K562 (cell line): ENCODE results near the gene IL10RB. TPM values are rescaled to one million over a fixed set of nuclear protein-coding genes. Genes with fewer than 3 reads are reported as not detected.
A peak's percentile ranks its signal among the peaks of the same experiment; 100 is the strongest.

Source experiments
- ATAC-seq: fragments of 200-7000 bp; cut with Tn5 transposase; 3 replicates; pipeline ENCODE4 v1.9.1; 2020; ENCODE audit warnings: moderate library complexity
- BruUV-seq: library from RNA; stranded (reverse); fragments of 400-500 nt; replicated peaks from 2 replicates; lab custom pipeline; 2021; lab: Mats Ljungman, UMichigan
- CTCF ChIA-PET: fragments of 300-600 bp; formaldehyde crosslinking; extraction: SDS; loops from one replicate; lab custom pipeline; 2021; ENCODE audit warnings: low intra/inter-chr PET ratio; lab: Yijun Ruan, JAX
- POLR2A ChIA-PET: fragments of 300-600, 350-650 bp; sonication (Branson Sonifier 250); formaldehyde crosslinking; extraction: SDS; loops from one replicate; lab custom pipeline; 2021; ENCODE audit warnings: antibody characterized with exemption, inconsistent platforms; lab: Yijun Ruan, JAX
- DNase-seq, 4 experiments: peaks; one replicate each; pipeline versions ENCODE4 v3.0.0 to v3.0.0-alpha.2; 2011 to 2018; ENCODE audit warnings: low spot score in 3 of 4, mixed read lengths in 3 of 4; ENCODE audit errors: extremely low read depth in 1 of 4
- FAIRE-seq: peaks from 2 replicates; lab custom pipeline; 2011; peaks lifted over from hg19 to GRCh38; lab: Jason Lieb, UNC
- H2AFZ ChIP-seq: 2 replicates; pipeline ENCODE4 v1.6.0; 2011; ENCODE audit warnings: low read depth, low read length, control low read depth, inconsistent platforms
- H3K27ac ChIP-seq: fragments of 200-600 bp; 3 replicates; pipeline ENCODE4 v1.8.0; 2011; ENCODE audit warnings: low read depth, mild to moderate bottlenecking, control low read depth, inconsistent platforms, low read length, moderate library complexity, mixed read lengths; ENCODE audit errors: extremely low read depth
- H3K27me3 ChIP-seq, 2 experiments: fragments of 300-600 bp in 1 of 2; 2 replicates in 1 of 2; 3 replicates in 1 of 2; pipeline versions ENCODE4 v1.6.0 to v1.8.0; 2011; ENCODE audit warnings: inconsistent platforms in 2 of 2, low read length in 2 of 2, mild to moderate bottlenecking in 1 of 2, mixed read lengths in 1 of 2, moderate library complexity in 1 of 2; ENCODE audit not compliant: control insufficient read depth in 2 of 2, insufficient read depth in 2 of 2
- H3K36me3 ChIP-seq: fragments of 300-600 bp; 3 replicates; pipeline ENCODE4 v1.8.0; 2011; ENCODE audit warnings: mild to moderate bottlenecking, low read length, inconsistent platforms; ENCODE audit not compliant: control insufficient read depth, insufficient read depth
- H3K4me1 ChIP-seq, 2 experiments: fragments of 200-600 bp in 1 of 2; replicated peaks in 1 of 2; 2 replicates in 1 of 2; 3 replicates in 1 of 2; pipeline versions ENCODE4 v1.5.1 to v1.8.0; 2011; ENCODE audit warnings: inconsistent platforms in 2 of 2, low read length in 2 of 2, mild to moderate bottlenecking in 1 of 2, mixed read lengths in 1 of 2, moderate library complexity in 1 of 2; ENCODE audit not compliant: control insufficient read depth in 2 of 2, insufficient read depth in 2 of 2
- H3K4me2 ChIP-seq: 2 replicates; pipeline ENCODE4 v1.6.1; 2011; ENCODE audit warnings: low read length, control low read depth, inconsistent platforms, mixed read lengths; ENCODE audit not compliant: insufficient read depth
- H3K4me3 ChIP-seq: fragments of 200-600 bp; sonication (generic), shearing (Covaris generic); 2 replicates; pipeline ENCODE4 v1.5.1; 2016; ENCODE audit warnings: control low read depth, inconsistent platforms
- H3K79me2 ChIP-seq: fragments of 200-600 bp; 3 replicates; pipeline ENCODE4 v1.8.0; 2011; ENCODE audit warnings: low read length, inconsistent platforms; ENCODE audit not compliant: control insufficient read depth, insufficient read depth
- H3K9ac ChIP-seq, 2 experiments: 2 replicates each; pipeline versions ENCODE4 v1.6.0 to v1.6.1; 2011; ENCODE audit warnings: low read depth in 2 of 2, low read length in 2 of 2, control low read depth in 1 of 2, inconsistent platforms in 1 of 2, mild to moderate bottlenecking in 1 of 2, mixed read lengths in 1 of 2; ENCODE audit not compliant: insufficient read depth in 1 of 2
- H3K9me1 ChIP-seq: one replicate; pipeline ENCODE4 v1.6.0; 2011; ENCODE audit warnings: inconsistent platforms, mild to moderate bottlenecking, low read length, moderate library complexity; ENCODE audit not compliant: control insufficient read depth, insufficient read depth
- H3K9me3 ChIP-seq: replicated peaks from 2 replicates; pipeline ENCODE4 v1.5.1; 2011; ENCODE audit warnings: low read depth, low read length, inconsistent platforms; ENCODE audit not compliant: control insufficient read depth, insufficient read depth
- H4K20me1 ChIP-seq: replicated peaks from 2 replicates; pipeline ENCODE4 v1.6.1; 2011; ENCODE audit warnings: low read length, inconsistent platforms, mixed read lengths; ENCODE audit not compliant: control insufficient read depth, insufficient read depth
- BMI1 ChIP-seq: fragments of 150-350 bp; IDR thresholded peaks from 2 replicates; pipeline ENCODE4 v1.6.1; 2014; ENCODE audit warnings: low read length
- CEBPG ChIP-seq, 3 experiments: fragments of 200-800 bp in 1 of 3; sonication (Bioruptor generic) in 1 of 3; sonication (generic) in 1 of 3; formaldehyde crosslinking in 1 of 3; IDR thresholded peaks in 2 of 3; conservative IDR thresholded peaks in 1 of 3; 2 replicates each; pipeline versions ENCODE4 v1.6.1 to v1.8.0; 2016 to 2022; ENCODE audit warnings: missing compliant biosample characterization in 2 of 3, missing genetic modification characterization in 2 of 3, mild to moderate bottlenecking in 1 of 3, missing genetic modification reagents in 1 of 3
- FOXK1 ChIP-seq: sonication (generic); formaldehyde crosslinking; IDR thresholded peaks from 2 replicates; pipeline ENCODE4 v1.8.0; 2022; ENCODE audit warnings: missing genetic modification reagents, mild to moderate bottlenecking, borderline replicate concordance
- LCOR ChIP-seq: sonication (generic); formaldehyde crosslinking; IDR thresholded peaks from 2 replicates; pipeline ENCODE4 v1.8.0; 2022; ENCODE audit warnings: mild to moderate bottlenecking, missing genetic modification reagents
- ZNF717 ChIP-seq: fragments of 250-450 bp; sonication (Bioruptor Pico); IDR thresholded peaks from 2 replicates; pipeline ENCODE4 v1.5.0; 2021
- WGBS: fragments of 100-300 bp; shearing (Covaris generic); methylation state at CpG from one replicate; pipeline ENCODE4 v1.1.6; 2016; ENCODE audit warnings: low coverage, mixed read lengths; ENCODE audit not compliant: insufficient coverage; ENCODE audit errors: missing lambda C conversion rate; 5-methylcytosine and 5-hydroxymethylcytosine counted together
- in situ Hi-C: fragments of 300-500 bp; cut with MboI; formaldehyde crosslinking; loops from 4 replicates; pipeline ENCODE4 v1.15.0; 2018; ENCODE audit warnings: inconsistent platforms, mixed read lengths
- intact Hi-C: fragments of 100-400 bp; cut with micrococcal nuclease; formaldehyde crosslinking; loops from 2 replicates; pipeline ENCODE4 v1.14.2; 2022
- polyA plus RNA-seq, 8 experiments: library from polyadenylated mRNA; depleted of rRNA in 4 of 8; stranded (reverse) in 5 of 8; unstranded in 3 of 8; fragments of >200 nt; fragmentation: Nextera tagmentation in 2 of 8; fragmentation: Illumina TruSeq in 1 of 8; extraction: Ambion mirVana in 2 of 8; extraction: Trizol in 1 of 8; gene quantifications; 2 replicates each; pipeline versions ENCODE4 v1.2.1 to v1.2.3, GENCODE V29; 2011 to 2014; ENCODE audit warnings: inconsistent platforms in 1 of 8, missing spikeins in 1 of 8
- total RNA-seq, 7 experiments: library from RNA; depleted of rRNA in 6 of 7; stranded (reverse); fragments of >200 nt in 6 of 7; fragmentation: Illumina TruSeq in 2 of 7; extraction: Trizol in 2 of 7; gene quantifications; 2 replicates each; pipeline versions ENCODE4 v1.2.1 to v1.2.3, GENCODE V29; 2011 to 2021; ENCODE audit warnings: low replicate concordance in 1 of 7
- TF ChIP-seq, protein P1 (sequence below), 2 experiments: fragments of 450-650 bp in 1 of 2; sonication (generic) in 1 of 2; formaldehyde crosslinking in 1 of 2; IDR thresholded peaks in 1 of 2; conservative IDR thresholded peaks in 1 of 2; 2 replicates each; pipeline versions ENCODE4 v1.6.1 to v1.8.1; 2016 to 2023; ENCODE audit warnings: mild to moderate bottlenecking in 2 of 2, moderate library complexity in 2 of 2, inconsistent platforms in 1 of 2, missing genetic modification reagents in 1 of 2

The IL10RB gene
- total and polyA plus RNA-seq, 9 of the 15 experiments (the other 6 are each of a cell fraction or from before 2014, with no cell fraction given), result 10.9 to 33.8 (median 23.0) TPM

- Histone ChIP-seq H3K9me3 (no peaks in the 10 kb centered on the region), H3K9me1 (no peaks in the 10 kb centered on the region), H3K4me2 (no peak overlapping the region), H3K27ac (no peak overlapping the region), H2AFZ (no peak overlapping the region), H3K4me3 (no peak overlapping the region), H4K20me1 (no peaks in the 10 kb centered on the region)
- intact Hi-C loops, result no loop called here
- TF ChIP-seq FOXK1 (CRISPR knock-in tag) (no peak), ZNF717 (CRISPR knock-in tag) (no peak), CEBPG (CRISPR knock-in tag; IDR thresholded peaks at IDR 0.05) (peak; percentile 11; the same call in 1 of the 2 replicates), CEBPG (tag; conservative IDR thresholded peaks at IDR 0.05 in 1 of 2, IDR thresholded peaks at IDR 0.05 in 1 of 2) (peak; percentile 41 to 85; a peak in 2 of 4 replicates), LCOR (CRISPR knock-in tag) (0 out of 2 replicates have a peak, but pooled peaks have one; percentile 37), BMI1 (no peak)
- TF ChIP-seq, protein P1, sequence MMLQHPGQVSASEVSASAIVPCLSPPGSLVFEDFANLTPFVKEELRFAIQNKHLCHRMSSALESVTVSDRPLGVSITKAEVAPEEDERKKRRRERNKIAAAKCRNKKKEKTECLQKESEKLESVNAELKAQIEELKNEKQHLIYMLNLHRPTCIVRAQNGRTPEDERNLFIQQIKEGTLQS (IDR thresholded peaks at IDR 0.05), result peak; percentile 73
- TF ChIP-seq, protein P1 (CRISPR knock-in tag; conservative IDR thresholded peaks at IDR 0.05), result no peak
- TF ChIP-seq, all 486 proteins: peak for 3
- in situ Hi-C loops, result no loop called here
- Histone ChIP-seq H3K27me3 (no peaks in the 10 kb centered on the region), H3K36me3 (peaks cover 51% of the 10 kb centered on the region), H3K79me2 (0 out of 3 replicates have a peak, but pooled peaks cover 3% of the 10 kb centered on the region), H3K4me1 (no peaks in the 10 kb centered on the region), H3K9ac (no peak overlapping the region)
- FAIRE-seq, result no peak
- BruUV-seq, result no TSS peak
- ChIA-PET CTCF (no interaction called here), POLR2A (interaction anchor here (0.8 to 1.7 kb wide), 4 partner anchors 16 to 575 kb away, joined by 3 read pairs; no protein-coding TSS in a partner anchor)
- ATAC-seq, result no peak
- WGBS, result 59% methylated on average over 2 of the region's 2 CpGs
- DNase-seq, result no peak
Observed at GRCh38 chr21:33339918-33340317, 73.8 kb downstream of the IL10RB start.
